SK-N-SH (cell line): ENCODE data around the gene ALOX15. TPM values are rescaled to one million over a fixed set of nuclear protein-coding genes. Genes with fewer than 3 reads are reported as not detected.

Experiments used
- CTCF ChIA-PET: fragments of 300-600, 350-600 bp; formaldehyde crosslinking; extraction: SDS; loops from one replicate; lab custom pipeline; 2021; lab: Yijun Ruan, JAX
- POLR2A ChIA-PET: fragments of 350-600 bp; sonication (Branson Sonifier 250); formaldehyde crosslinking; extraction: SDS; loops from one replicate; lab custom pipeline; 2020; ENCODE audit warnings: antibody characterized with exemption, inconsistent platforms; lab: Yijun Ruan, JAX
- DNase-seq: peaks from one replicate; pipeline ENCODE4 v3.0.0; 2012
- H2AFZ ChIP-seq: fragments of 200-600 bp; sonication (generic); 2 replicates; pipeline ENCODE4 v1.8.1; 2016; ENCODE audit warnings: antibody characterized with exemption, mild to moderate bottlenecking, low read depth
- H3F3A ChIP-seq: fragments of 200-600 bp; sonication (generic); replicated peaks from 2 replicates; pipeline ENCODE3; 2016; ENCODE audit warnings: antibody characterized with exemption, mild to moderate bottlenecking; ENCODE audit not compliant: insufficient read depth
- H3K27ac ChIP-seq, 2 experiments: fragments of 200-500 bp in 1 of 2; fragments of 200-600 bp in 1 of 2; sonication (Bioruptor generic) in 1 of 2; sonication (generic), shearing (Covaris generic) in 1 of 2; 2 replicates each; pipeline versions ENCODE4 v1.5.1 to v1.6.1; 2014 to 2016; ENCODE audit warnings: low read depth in 2 of 2, inconsistent platforms in 1 of 2, low read length in 1 of 2, mild to moderate bottlenecking in 1 of 2, mixed read lengths in 1 of 2
- H3K27me3 ChIP-seq: fragments of 200-600 bp; sonication (generic), shearing (Covaris generic); 2 replicates; pipeline ENCODE4 v1.6.1; 2016; ENCODE audit warnings: mixed run types; ENCODE audit not compliant: insufficient read depth
- H3K36me3 ChIP-seq, 2 experiments: fragments of 200-500 bp in 1 of 2; fragments of 200-600 bp in 1 of 2; sonication (Bioruptor generic) in 1 of 2; sonication (generic) in 1 of 2; replicated peaks in 1 of 2; 2 replicates each; pipeline versions ENCODE3 to v1.5.1; 2014 to 2016; ENCODE audit warnings: low read length in 1 of 2, mild to moderate bottlenecking in 1 of 2; ENCODE audit not compliant: insufficient read depth in 2 of 2, control insufficient read depth in 1 of 2
- H3K4me1 ChIP-seq, 2 experiments: fragments of 200-500 bp in 1 of 2; fragments of 200-600 bp in 1 of 2; sonication (Bioruptor generic) in 1 of 2; sonication (generic), shearing (Covaris generic) in 1 of 2; 2 replicates each; pipeline versions ENCODE4 v1.5.1 to v1.6.1; 2014 to 2016; ENCODE audit warnings: low read depth in 1 of 2, low read length in 1 of 2, mixed run types in 1 of 2; ENCODE audit not compliant: insufficient read depth in 2 of 2, control insufficient read depth in 1 of 2
- H3K4me2 ChIP-seq: fragments of 200-600 bp; sonication (generic), shearing (Covaris generic); 2 replicates; pipeline ENCODE4 v1.6.1; 2017; ENCODE audit warnings: mixed run types
- H3K4me3 ChIP-seq, 2 experiments: fragments of 200-500 bp in 1 of 2; fragments of 200-600 bp in 1 of 2; sonication (Bioruptor generic) in 1 of 2; sonication (generic), shearing (Covaris generic) in 1 of 2; 2 replicates each; pipeline versions ENCODE4 v1.5.1 to v1.8.1; 2014 to 2016; ENCODE audit warnings: low read depth in 2 of 2, inconsistent platforms in 1 of 2, low read length in 1 of 2, mild to moderate bottlenecking in 1 of 2, mixed read lengths in 1 of 2, moderate library complexity in 1 of 2
- H3K79me2 ChIP-seq: fragments of 200-600 bp; sonication (generic); 2 replicates; pipeline ENCODE4 v1.8.1; 2017; ENCODE audit warnings: mild to moderate bottlenecking; ENCODE audit not compliant: insufficient read depth
- H3K9ac ChIP-seq: fragments of 200-600 bp; sonication (generic); 2 replicates; pipeline ENCODE4 v1.6.1; 2017; ENCODE audit warnings: mixed run types
- H3K9me2 ChIP-seq: fragments of 200-600 bp; sonication (generic); 2 replicates; pipeline ENCODE4 v1.6.1; 2017; ENCODE audit warnings: mixed run types
- H3K9me3 ChIP-seq: fragments of 200-600 bp; sonication (generic); 2 replicates; pipeline ENCODE4 v1.6.1; 2017; ENCODE audit warnings: mixed run types, mild to moderate bottlenecking, moderate library complexity
- H4K20me1 ChIP-seq: fragments of 200-600 bp; sonication (generic); 2 replicates; pipeline ENCODE4 v1.6.1; 2017; ENCODE audit warnings: mild to moderate bottlenecking, mixed run types; ENCODE audit not compliant: insufficient read depth
- CHD2 ChIP-seq: fragments of 150-350 bp; IDR thresholded peaks from 2 replicates; pipeline ENCODE4 v1.6.1; 2018; ENCODE audit warnings: low read length; ENCODE audit not compliant: partially characterized antibody
- CTCF ChIP-seq: fragments of 200-600 bp; sonication (generic); IDR thresholded peaks from 2 replicates; pipeline ENCODE4 v1.6.1; 2017; ENCODE audit warnings: antibody characterized with exemption, mild to moderate bottlenecking, moderate library complexity
- ELF1 ChIP-seq: IDR thresholded peaks from 2 replicates; pipeline ENCODE4 v1.4.0; 2012
- EZH2phosphoT487 ChIP-seq: fragments of 200-600 bp; sonication (generic); IDR thresholded peaks from 2 replicates; pipeline ENCODE4 v1.6.1; 2017; ENCODE audit warnings: low read depth, mixed run types, mild to moderate bottlenecking, antibody characterized with exemption, moderate library complexity, borderline replicate concordance
- FOSL2 ChIP-seq: IDR thresholded peaks from 2 replicates; pipeline ENCODE4 v1.4.0; 2012; ENCODE audit warnings: low read depth, mild to moderate bottlenecking, moderate library complexity, borderline replicate concordance
- GABPA ChIP-seq: IDR thresholded peaks from 2 replicates; pipeline ENCODE4 v1.4.0; 2012; ENCODE audit warnings: low read depth, mild to moderate bottlenecking
- GATA2 ChIP-seq: sonication (generic); formaldehyde crosslinking; IDR thresholded peaks from 2 replicates; pipeline ENCODE4 v1.5.0; 2020; ENCODE audit warnings: mild to moderate bottlenecking, missing genetic modification reagents
- JUND ChIP-seq: IDR thresholded peaks from 2 replicates; pipeline ENCODE4 v1.4.0; 2012
- MAX ChIP-seq: IDR thresholded peaks from 2 replicates; pipeline ENCODE4 v1.4.0; 2012; ENCODE audit warnings: low read depth
- NRF1 ChIP-seq: IDR thresholded peaks from 2 replicates; pipeline ENCODE4 v1.6.1; 2012; ENCODE audit warnings: low read depth, mild to moderate bottlenecking, low read length
- RFX5 ChIP-seq: IDR thresholded peaks from 2 replicates; pipeline ENCODE4 v1.6.1; 2012; ENCODE audit warnings: mild to moderate bottlenecking, improper control_type of control experiment, low read length
- SIN3A ChIP-seq: IDR thresholded peaks from 2 replicates; pipeline ENCODE4 v1.6.1; 2012; ENCODE audit warnings: low read depth, mild to moderate bottlenecking, low read length, moderate library complexity, borderline replicate concordance
- SMC3 ChIP-seq: IDR thresholded peaks from 2 replicates; pipeline ENCODE4 v1.6.1; 2012; ENCODE audit warnings: low read depth, low read length, improper control_type of control experiment
- TAF1 ChIP-seq: IDR thresholded peaks from 2 replicates; pipeline ENCODE4 v1.6.1; 2012; ENCODE audit warnings: low read depth, mild to moderate bottlenecking, low read length, moderate library complexity, borderline replicate concordance
- TEAD4 ChIP-seq: IDR thresholded peaks from 2 replicates; pipeline ENCODE4 v1.4.0; 2012; ENCODE audit warnings: mild to moderate bottlenecking, borderline replicate concordance; ENCODE audit not compliant: insufficient read depth
- YY1 ChIP-seq: IDR thresholded peaks from 2 replicates; pipeline ENCODE4 v1.4.0; 2012; ENCODE audit warnings: low read depth, mild to moderate bottlenecking
- whole genome bisulfite sequencing: methylation state at CpG from one replicate; pipeline ENCODE4 v1.1.6; 2017; ENCODE audit warnings: low lambda C conversion rate; 5-methylcytosine and 5-hydroxymethylcytosine counted together
- polyA plus RNA-seq, 3 experiments: library from polyadenylated mRNA; depleted of rRNA; stranded (reverse); fragments of >200 nt; gene quantifications; 2 replicates each; pipeline ENCODE4 v1.2.3, GENCODE V29; 2012

ALOX15 gene
- polyA plus RNA-seq, 1 of the 3 experiments (the other 2 are of a cell fraction): not detected

GRCh38 chr17:4672751-4673150 is 31.3 kb upstream of the ALOX15 start:
- Histone ChIP-seq H3K36me3 (peaks cover 34 to 64% of the 10 kb centered on the region in 2 experiments), H2AFZ (no peak overlapping the region), H3K9me3 (no peaks in the 10 kb centered on the region), H3F3A (peaks cover 4% of the 10 kb centered on the region), H3K79me2 (no peaks in the 10 kb centered on the region), H3K4me1 (no peaks in the 10 kb centered on the region), H3K27me3 (no peaks in the 10 kb centered on the region), H3K27ac (no peak overlapping the region), H3K9ac (no peak overlapping the region), H3K4me2 (no peak overlapping the region), H3K9me2 (no peaks in the 10 kb centered on the region), H4K20me1 (no peaks in the 10 kb centered on the region), H3K4me3 (no peak overlapping the region)
- TF ChIP-seq CHD2 (no peak), ELF1 (no peak), TEAD4 (no peak), JUND (no peak), SIN3A (no peak), MAX (no peak), EZH2phosphoT487 (no peak), SMC3 (no peak), GATA2 (CRISPR knock-in tag) (no peak), YY1 (no peak), GABPA (no peak)
- no peak for DNase-seq
- CTCF ChIA-PET: no interaction called here
- WGBS: 95% methylated on average over 8 of the region's 8 CpGs
- POLR2A ChIA-PET: no interaction called here

- no peak overlapping the region for H3K9ac ChIP-seq
- 93% methylated on average over 7 of the region's 9 CpGs for WGBS
- H3K79me2 ChIP-seq: no peaks in the 10 kb centered on the region
- no peak overlapping the region for H2AFZ ChIP-seq
- H3K27ac ChIP-seq: no peak overlapping the region
- peaks cover 4% of the 10 kb centered on the region for H3F3A ChIP-seq
- no peaks in the 10 kb centered on the region for H3K9me3 ChIP-seq
- H3K27me3 ChIP-seq: no peaks in the 10 kb centered on the region
- H3K4me2 ChIP-seq: no peak overlapping the region
- H3K9me2 ChIP-seq: no peaks in the 10 kb centered on the region
- peaks cover 28 to 63% of the 10 kb centered on the region in 2 experiments for H3K36me3 ChIP-seq
- DNase-seq: no peak
- ChIA-PET POLR2A (no interaction called here), CTCF (no interaction called here)
- H3K4me1 ChIP-seq: no peaks in the 10 kb centered on the region
- no peak for TF ChIP-seq SIN3A
- H3K4me3 ChIP-seq: no peak overlapping the region
- H4K20me1 ChIP-seq: no peaks in the 10 kb centered on the region
Measured at GRCh38 chr17:4672055-4672630, 30.7 kb upstream of the ALOX15 start.

GRCh38 chr17:4667166-4667565 is 25.7 kb upstream of the ALOX15 start:
- ChIA-PET POLR2A (no interaction called here), CTCF (interaction anchor here (0.6 to 1.4 kb wide), 2 partner anchors 9 to 394 kb away, joined by 3 to 5 read pairs; no protein-coding TSS in a partner anchor)
- TF ChIP-seq SMC3 (no peak), NRF1 (no peak), CTCF (no peak), GATA2 (CRISPR knock-in tag) (no peak), FOSL2 (no peak), RFX5 (no peak), EZH2phosphoT487 (no peak), YY1 (no peak), GABPA (no peak), TAF1 (no peak)
- no peak overlapping the region for H3K9ac ChIP-seq
- no peak for DNase-seq
- peaks cover 4% of the 10 kb centered on the region for H3F3A ChIP-seq
- H3K9me3 ChIP-seq: no peaks in the 10 kb centered on the region
- H3K27ac ChIP-seq: no peak overlapping the region
- H4K20me1 ChIP-seq: no peaks in the 10 kb centered on the region
- no peaks in the 10 kb centered on the region for H3K27me3 ChIP-seq
- H3K4me3 ChIP-seq: no peak overlapping the region
- no peak overlapping the region for H3K4me2 ChIP-seq
- peaks cover 13 to 18% of the 10 kb centered on the region in 2 experiments for H3K36me3 ChIP-seq
- no peaks in the 10 kb centered on the region for H3K79me2 ChIP-seq
- 78% methylated on average over 4 of the region's 4 CpGs for WGBS
- no peak overlapping the region for H2AFZ ChIP-seq
- no peaks in the 10 kb centered on the region for H3K4me1 ChIP-seq
- no peaks in the 10 kb centered on the region for H3K9me2 ChIP-seq
